22Rv1 (cell line): ENCODE measurements around the gene GPR146.

Source experiments
- H3K27ac ChIP-seq: fragments of 450-650 bp; 2 replicates; pipeline ENCODE4 v1.5.1; 2017
- CTCF ChIP-seq: fragments of 450-650 bp; IDR thresholded peaks from 2 replicates; pipeline ENCODE4 v1.5.1; 2017; ENCODE audit warnings: mild to moderate bottlenecking
- ZFX ChIP-seq: fragments of 450-650 bp; IDR thresholded peaks from 2 replicates; pipeline ENCODE4 v1.6.1; 2017; ENCODE audit warnings: antibody characterized with exemption, borderline replicate concordance

The GPR146 gene

GRCh38 chr7:1016577-1017531 lies 27.5 kb upstream of the GPR146 start:
- no peak overlapping the region for H3K27ac ChIP-seq
- TF ChIP-seq ZFX (no peak), CTCF (no peak)

DNA sequence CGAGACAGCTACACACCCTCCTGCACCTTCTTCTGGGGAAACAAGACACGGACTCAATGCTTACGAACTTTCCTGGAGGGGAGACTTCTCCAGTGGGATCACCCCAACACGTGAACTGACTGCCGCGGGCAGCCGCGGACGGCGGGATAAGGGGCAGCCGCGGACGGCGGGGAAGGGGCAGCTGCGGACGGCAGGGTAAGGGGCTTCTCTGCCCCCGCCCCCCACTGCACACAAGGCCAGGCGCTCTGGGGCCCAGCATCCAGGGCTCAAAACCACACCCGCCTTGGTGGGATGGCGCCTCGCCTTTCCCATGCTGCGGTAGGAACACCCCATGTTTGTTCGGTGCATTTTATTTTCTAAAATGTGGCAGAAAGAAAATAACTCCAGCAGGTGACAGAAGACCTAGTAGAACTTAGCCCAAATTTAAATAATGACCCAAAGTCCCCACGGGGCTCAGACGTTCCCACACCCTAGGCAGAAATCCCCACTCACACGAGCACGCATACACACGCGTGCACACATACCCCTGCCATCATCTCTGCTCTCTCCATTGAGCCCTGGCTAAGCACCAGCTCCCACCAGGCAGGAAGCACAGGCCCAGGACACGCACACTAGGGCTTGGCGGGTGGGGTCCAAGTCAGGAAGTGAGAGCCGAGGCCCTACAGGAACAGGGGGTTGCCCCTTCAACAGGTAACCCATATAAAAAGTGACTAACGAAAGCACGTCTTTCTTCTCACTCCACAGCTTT lies 26.6 kb upstream of the GPR146 start:
- H3K27ac ChIP-seq = no peak overlapping the region
- TF ChIP-seq ZFX (no peak), CTCF (no peak)

DNA sequence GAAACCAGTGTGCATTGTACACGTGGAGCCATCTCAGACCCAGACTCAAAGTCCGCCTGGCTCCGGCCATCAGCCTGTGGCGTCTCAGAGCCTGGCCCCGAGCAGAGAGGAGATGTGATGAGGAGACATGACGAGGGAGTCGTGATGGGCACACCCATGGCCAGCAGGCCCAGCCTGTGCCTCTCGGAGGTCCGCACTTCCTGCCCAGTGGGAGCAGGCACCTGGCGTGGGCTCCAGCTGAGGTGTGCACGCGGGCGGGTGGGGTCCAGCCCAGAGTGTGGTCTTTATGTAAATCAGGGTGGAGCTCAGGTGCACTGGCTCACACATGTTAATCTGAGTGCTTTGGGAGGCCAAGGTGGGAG lies 26.0 kb upstream of the GPR146 start:
- H3K27ac ChIP-seq = no peak overlapping the region
- TF ChIP-seq CTCF = no peak
- no peak for TF ChIP-seq ZFX

DNA sequence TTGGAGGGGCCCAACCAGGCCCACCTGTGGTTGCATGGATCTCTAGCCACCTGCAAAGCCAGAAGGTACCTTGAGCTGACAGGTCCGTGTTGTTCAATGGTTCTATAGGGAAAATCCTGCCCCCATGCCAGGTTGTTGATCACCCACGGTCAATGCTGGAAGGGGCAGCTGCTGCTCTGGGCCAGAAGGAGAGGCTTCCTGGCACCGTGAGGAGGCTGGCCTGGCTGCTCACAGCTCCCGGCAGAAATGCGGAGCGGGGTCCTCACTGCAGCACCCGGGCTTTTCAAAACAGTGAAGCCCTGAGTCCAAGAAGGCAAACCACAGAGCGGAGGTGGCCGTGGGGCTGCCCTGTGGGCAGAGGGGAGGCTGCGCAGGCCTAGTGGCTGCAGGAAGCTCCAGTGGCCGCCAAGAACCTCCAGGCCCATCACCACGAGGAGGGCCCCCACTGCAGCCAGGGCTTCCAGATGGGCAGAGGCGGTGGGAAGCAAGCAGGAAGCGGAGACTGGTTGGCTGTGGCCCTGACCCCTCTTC lies 25.0 kb upstream of the GPR146 start:
- TF ChIP-seq ZFX = no peak
- no peak for TF ChIP-seq CTCF
- H3K27ac ChIP-seq = no peak overlapping the region

- TF ChIP-seq ZFX (no peak), CTCF (no peak)
- no peak overlapping the region for H3K27ac ChIP-seq
These were observed 24.3 kb upstream of the GPR146 start for GRCh38 chr7:1019789-1020610.

DNA sequence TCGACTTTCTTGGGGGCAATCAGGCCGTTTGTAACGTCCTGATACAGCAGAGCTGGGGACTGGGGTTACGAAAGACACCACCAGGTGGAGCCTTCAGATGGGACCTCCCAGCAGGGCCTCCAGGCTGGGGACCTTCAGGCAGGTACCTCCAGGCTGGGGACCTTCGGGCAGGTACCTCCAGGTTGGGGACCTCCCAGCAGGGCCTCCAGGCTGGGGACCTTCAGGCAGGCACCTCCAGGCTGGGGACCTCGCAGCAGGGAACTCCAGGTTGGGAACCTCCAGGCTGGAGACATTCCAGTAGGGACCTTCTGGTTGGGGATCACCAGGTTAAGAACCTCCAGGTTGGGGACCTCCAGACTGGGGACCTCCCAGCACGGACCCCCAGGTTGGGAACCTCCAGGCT lies 23.5 kb upstream of the GPR146 start:
- no peak overlapping the region for H3K27ac ChIP-seq
- no peak for TF ChIP-seq ZFX
- TF ChIP-seq CTCF = peak; percentile 33
